OCI-LY1 (cell line): ENCODE results near the gene DTX1.

Source experiments
- H2AFZ ChIP-seq: fragments of 200-600 bp; sonication (generic), shearing (Covaris generic); 2 replicates; pipeline ENCODE4 v1.6.0; 2014; ENCODE audit warnings: antibody characterized with exemption, mild to moderate bottlenecking, low read length
- H3F3A ChIP-seq: fragments of 200-600 bp; sonication (generic), shearing (Covaris generic); 2 replicates; pipeline ENCODE4 v1.6.0; 2014; ENCODE audit warnings: mild to moderate bottlenecking, antibody characterized with exemption, low read length, moderate library complexity; ENCODE audit not compliant: insufficient read depth
- H3K27ac ChIP-seq: fragments of 200-600 bp; sonication (generic); 2 replicates; pipeline ENCODE4 v1.5.1; 2014; ENCODE audit warnings: low read length, mixed run types, mild to moderate bottlenecking, low read depth; ENCODE audit not compliant: poor library complexity, severe bottlenecking
- H3K27me3 ChIP-seq: fragments of 200-600 bp; sonication (generic); 2 replicates; pipeline ENCODE4 v1.6.0; 2014; ENCODE audit warnings: antibody characterized with exemption, mild to moderate bottlenecking, low read length, moderate library complexity; ENCODE audit not compliant: insufficient read depth
- H3K36me3 ChIP-seq: fragments of 200-600 bp; sonication (generic); 2 replicates; pipeline ENCODE4 v1.6.1; 2014; ENCODE audit warnings: mild to moderate bottlenecking, antibody characterized with exemption, low read length, moderate library complexity, mixed read lengths; ENCODE audit not compliant: insufficient read depth
- H3K4me1 ChIP-seq: fragments of 200-600 bp; sonication (generic); 2 replicates; pipeline ENCODE4 v1.5.1; 2014; ENCODE audit warnings: mild to moderate bottlenecking, low read length, moderate library complexity; ENCODE audit not compliant: insufficient read depth, severe bottlenecking
- H3K4me2 ChIP-seq: fragments of 200-600 bp; sonication (generic), shearing (Covaris generic); 2 replicates; pipeline ENCODE4 v1.6.1; 2014; ENCODE audit warnings: low read length
- H3K4me3 ChIP-seq: fragments of 200-600 bp; sonication (generic); 2 replicates; pipeline ENCODE4 v1.5.1; 2014; ENCODE audit warnings: low read length, low read depth, mild to moderate bottlenecking, mixed read lengths; ENCODE audit not compliant: poor library complexity, severe bottlenecking
- H3K79me2 ChIP-seq: fragments of 200-600 bp; shearing (Covaris generic); 2 replicates; pipeline ENCODE4 v1.6.1; 2016; ENCODE audit warnings: mixed run types, low read length, mixed read lengths; ENCODE audit not compliant: insufficient read depth
- H3K9ac ChIP-seq: fragments of 200-600 bp; sonication (generic), shearing (Covaris generic); 2 replicates; pipeline ENCODE4 v1.6.1; 2014; ENCODE audit warnings: mild to moderate bottlenecking, low read length, mixed read lengths
- H3K9me2 ChIP-seq: fragments of 200-600 bp; sonication (generic), shearing (Covaris generic); 2 replicates; pipeline ENCODE4 v1.6.1; 2014; ENCODE audit warnings: low read depth, mild to moderate bottlenecking, low read length, mixed read lengths
- H3K9me3 ChIP-seq: fragments of 200-600 bp; shearing (Covaris generic); 2 replicates; pipeline ENCODE4 v1.6.1; 2014; ENCODE audit warnings: low read length, mixed read lengths
- H4K20me1 ChIP-seq: fragments of 200-600 bp; sonication (generic), shearing (Covaris generic); 2 replicates; pipeline ENCODE4 v1.6.0; 2016; ENCODE audit warnings: mild to moderate bottlenecking, low read length; ENCODE audit not compliant: insufficient read depth
- CTCF ChIP-seq: fragments of 200-600 bp; sonication (generic), shearing (Covaris generic); IDR thresholded peaks from 2 replicates; pipeline ENCODE4 v1.5.1; 2017; ENCODE audit warnings: mild to moderate bottlenecking, antibody characterized with exemption, low read length, moderate library complexity, mixed read lengths
- EZH2 ChIP-seq: fragments of 200-600 bp; sonication (generic), shearing (Covaris generic); IDR thresholded peaks from 2 replicates; pipeline ENCODE4 v1.8.0; 2017; ENCODE audit warnings: borderline replicate concordance, mixed run types, mild to moderate bottlenecking, antibody characterized with exemption, low read length, moderate library complexity, mixed read lengths

Gene DTX1

GRCh38 chr12:113119980-113120669 lies 63.6 kb downstream of the DTX1 start:
- no peaks in the 10 kb centered on the region for H3K79me2 ChIP-seq
- no peak overlapping the region for H2AFZ ChIP-seq
- H3K4me3 ChIP-seq = no peak overlapping the region
- H3K4me2 ChIP-seq = no peak overlapping the region
- peaks cover 11% of the 10 kb centered on the region for H3K9me3 ChIP-seq
- H3K27ac ChIP-seq = peak overlapping the region; percentile 84
- no peaks in the 10 kb centered on the region for H3K9me2 ChIP-seq
- H3K27me3 ChIP-seq = no peaks in the 10 kb centered on the region
- H4K20me1 ChIP-seq = no peaks in the 10 kb centered on the region
- peaks cover 35% of the 10 kb centered on the region for H3K4me1 ChIP-seq
- H3K9ac ChIP-seq = peak overlapping the region; percentile 7; the same call in 1 of the 2 replicates
- no peak for TF ChIP-seq EZH2
- TF ChIP-seq CTCF = no peak
- peaks cover 87% of the 10 kb centered on the region for H3K36me3 ChIP-seq
- H3F3A ChIP-seq = no peaks in the 10 kb centered on the region

- Histone ChIP-seq H3K27me3 (no peaks in the 10 kb centered on the region), H3K4me1 (peaks cover 35% of the 10 kb centered on the region), H3K9me2 (no peaks in the 10 kb centered on the region), H3K27ac (peak overlapping the region; percentile 84), H4K20me1 (no peaks in the 10 kb centered on the region), H3K9ac (peak overlapping the region; percentile 1; the same call in 1 of the 2 replicates), H3F3A (no peaks in the 10 kb centered on the region), H3K9me3 (peaks cover 11% of the 10 kb centered on the region), H3K4me3 (no peak overlapping the region), H2AFZ (no peak overlapping the region), H3K79me2 (no peaks in the 10 kb centered on the region), H3K36me3 (peaks cover 87% of the 10 kb centered on the region), H3K4me2 (no peak overlapping the region; the same call in 1 of the 2 replicates)
- TF ChIP-seq CTCF = 0 out of 2 replicates have a peak, but pooled peaks have one; percentile 7
- no peak for TF ChIP-seq EZH2
Observed at GRCh38 chr12:113120670-113121370, 64.3 kb downstream of the DTX1 start.

- Histone ChIP-seq H3K4me1 (peaks cover 50% of the 10 kb centered on the region), H3K4me3 (no peak overlapping the region), H3K9me3 (peaks cover 10% of the 10 kb centered on the region), H3K27ac (peak overlapping the region; percentile 78), H3K4me2 (no peak overlapping the region), H3K36me3 (peaks cover 70% of the 10 kb centered on the region), H3K9ac (no peak overlapping the region), H2AFZ (no peak overlapping the region), H3K27me3 (no peaks in the 10 kb centered on the region), H3F3A (no peaks in the 10 kb centered on the region), H4K20me1 (no peaks in the 10 kb centered on the region), H3K9me2 (no peaks in the 10 kb centered on the region), H3K79me2 (peaks cover 17% of the 10 kb centered on the region)
- TF ChIP-seq CTCF (no peak), EZH2 (no peak)
Observed at GRCh38 chr12:113127791-113128199, 71.3 kb downstream of the DTX1 start.
